H9 (cell line): Measurements from ENCODE around the gene MRC2. TPM values are rescaled to one million over a fixed set of nuclear protein-coding genes. Genes with fewer than 3 reads are reported as not detected.

ENCODE experiments used
- DNase-seq: peaks from one replicate; pipeline ENCODE4 v3.0.0-alpha.2; 2017
- H2AFZ ChIP-seq: one replicate; pipeline ENCODE4 v1.6.1; 2013; ENCODE audit warnings: mild to moderate bottlenecking, low read length, control low read depth, moderate library complexity
- H2AK5ac ChIP-seq: 2 replicates; pipeline ENCODE4 v1.6.1; 2013; ENCODE audit warnings: low read length, control low read depth, mixed read lengths; ENCODE audit not compliant: insufficient read length
- H2BK120ac ChIP-seq: one replicate; pipeline ENCODE4 v1.6.1; 2013; ENCODE audit warnings: low read depth, mild to moderate bottlenecking, low read length, control low read depth, inconsistent platforms; ENCODE audit not compliant: poor library complexity, severe bottlenecking
- H2BK12ac ChIP-seq: 2 replicates; pipeline ENCODE4 v1.6.1; 2013; ENCODE audit warnings: low read length, control low read depth, mixed read lengths, low read depth; ENCODE audit not compliant: insufficient read length
- H2BK15ac ChIP-seq: 2 replicates; pipeline ENCODE4 v1.6.1; 2013; ENCODE audit warnings: low read depth, low read length, control low read depth
- H2BK20ac ChIP-seq: one replicate; pipeline ENCODE4 v1.6.1; 2013; ENCODE audit warnings: low read depth, mild to moderate bottlenecking, low read length, control low read depth, inconsistent platforms; ENCODE audit not compliant: poor library complexity, severe bottlenecking
- H2BK5ac ChIP-seq: 2 replicates; pipeline ENCODE4 v1.6.1; 2013; ENCODE audit warnings: low read length, control low read depth, mixed read lengths; ENCODE audit not compliant: insufficient read length
- H3K14ac ChIP-seq: 2 replicates; pipeline ENCODE4 v1.6.1; 2013; ENCODE audit warnings: low read length, control low read depth; ENCODE audit not compliant: insufficient read depth
- H3K18ac ChIP-seq: 2 replicates; pipeline ENCODE4 v1.6.1; 2013; ENCODE audit warnings: low read depth, mild to moderate bottlenecking, mixed read lengths, low read length, control low read depth; ENCODE audit not compliant: insufficient read length
- H3K23ac ChIP-seq: 2 replicates; pipeline ENCODE4 v1.6.1; 2013; ENCODE audit warnings: low read length, control low read depth, mixed read lengths, low read depth; ENCODE audit not compliant: insufficient read length
- H3K23me2 ChIP-seq: 2 replicates; pipeline ENCODE4 v1.6.1; 2013; ENCODE audit warnings: low read depth, mild to moderate bottlenecking, mixed read lengths, low read length, control low read depth; ENCODE audit not compliant: insufficient read length, poor library complexity, severe bottlenecking
- H3K27ac ChIP-seq: 2 replicates; pipeline ENCODE4 v1.5.1; 2013; ENCODE audit warnings: low read length, control low read depth, mixed read lengths, low read depth; ENCODE audit not compliant: insufficient read length
- H3K27me3 ChIP-seq: 2 replicates; pipeline ENCODE4 v1.6.1; 2013; ENCODE audit warnings: low read length, control low read depth, inconsistent platforms; ENCODE audit not compliant: insufficient read depth
- H3K4ac ChIP-seq: 2 replicates; pipeline ENCODE4 v1.6.1; 2013; ENCODE audit warnings: low read depth, mild to moderate bottlenecking, control low read depth, inconsistent platforms, low read length, moderate library complexity
- H3K4me1 ChIP-seq: 2 replicates; pipeline ENCODE4 v1.6.1; 2013; ENCODE audit warnings: low read length, control low read depth, inconsistent platforms; ENCODE audit not compliant: insufficient read depth
- H3K4me2 ChIP-seq: 2 replicates; pipeline ENCODE4 v1.6.1; 2013; ENCODE audit warnings: low read length, control low read depth, mixed read lengths; ENCODE audit not compliant: insufficient read length, insufficient read depth
- H3K56ac ChIP-seq: 2 replicates; pipeline ENCODE4 v1.6.1; 2013; ENCODE audit warnings: low read depth, mild to moderate bottlenecking, mixed read lengths, low read length, control low read depth; ENCODE audit not compliant: insufficient read length
- H3K79me1 ChIP-seq: 2 replicates; pipeline ENCODE4 v1.6.1; 2013; ENCODE audit warnings: low read depth, mild to moderate bottlenecking, moderate library complexity, low read length, control low read depth, inconsistent platforms; ENCODE audit not compliant: insufficient read depth, poor library complexity, severe bottlenecking
- H3K79me2 ChIP-seq: 2 replicates; pipeline ENCODE4 v1.6.1; 2013; ENCODE audit warnings: low read length, control low read depth, inconsistent platforms; ENCODE audit not compliant: insufficient read depth
- H3K9ac ChIP-seq: 2 replicates; pipeline ENCODE4 v1.6.1; 2013; ENCODE audit warnings: low read length, control low read depth, mixed read lengths; ENCODE audit not compliant: insufficient read length; ENCODE audit errors: extremely low read depth
- H3K9me3 ChIP-seq: one replicate; pipeline ENCODE4 v1.6.1; 2013; ENCODE audit warnings: low read depth, low read length, inconsistent platforms; ENCODE audit not compliant: control insufficient read depth
- H3T11ph ChIP-seq: one replicate; pipeline ENCODE4 v1.6.1; 2013; ENCODE audit warnings: mild to moderate bottlenecking, low read length, control low read depth, inconsistent platforms
- H4K20me1 ChIP-seq: one replicate; pipeline ENCODE4 v1.6.1; 2013; ENCODE audit not compliant: control insufficient read depth, insufficient read length, insufficient read depth
- H4K5ac ChIP-seq: 2 replicates; pipeline ENCODE4 v1.6.1; 2013; ENCODE audit warnings: low read depth, mild to moderate bottlenecking, mixed read lengths, low read length, control low read depth; ENCODE audit not compliant: insufficient read length
- H4K8ac ChIP-seq: replicated peaks from 2 replicates; pipeline ENCODE4 v1.6.1; 2013; ENCODE audit warnings: low read length, control low read depth, mixed read lengths, low read depth; ENCODE audit not compliant: insufficient read length
- H4K91ac ChIP-seq: 2 replicates; pipeline ENCODE4 v1.6.1; 2013; ENCODE audit warnings: low read depth, mild to moderate bottlenecking, moderate library complexity, mixed read lengths, low read length, control low read depth; ENCODE audit not compliant: insufficient read length
- H3K27ac Mint-ChIP-seq, 3 experiments: 2 replicates in 2 of 3; 3 replicates in 1 of 3; pipeline ENCODE4 v1.8.0; 2020 to 2021; ENCODE audit warnings: mixed read lengths in 3 of 3, mild to moderate bottlenecking in 1 of 3, moderate library complexity in 1 of 3
- H3K27me3 Mint-ChIP-seq: 2 replicates; pipeline ENCODE4 v1.8.0; 2021; ENCODE audit warnings: low read depth, mild to moderate bottlenecking, moderate library complexity, mixed read lengths
- H3K36me3 Mint-ChIP-seq, 3 experiments: 2 replicates in 2 of 3; 3 replicates in 1 of 3; pipeline ENCODE4 v1.8.0; 2020 to 2021; ENCODE audit warnings: low read depth in 3 of 3, mixed read lengths in 3 of 3; ENCODE audit not compliant: insufficient read depth in 1 of 3
- H3K4me1 Mint-ChIP-seq, 2 experiments: 2 replicates each; pipeline ENCODE4 v1.8.0; 2020; ENCODE audit warnings: mixed read lengths in 2 of 2
- H3K4me3 Mint-ChIP-seq, 2 experiments: 2 replicates in 1 of 2; 3 replicates in 1 of 2; pipeline ENCODE4 v1.8.0; 2020 to 2021; ENCODE audit warnings: mild to moderate bottlenecking in 2 of 2, mixed read lengths in 2 of 2, moderate library complexity in 1 of 2
- H3K9me3 Mint-ChIP-seq, 2 experiments: 2 replicates in 1 of 2; 3 replicates in 1 of 2; pipeline ENCODE4 v1.8.0; 2020; ENCODE audit warnings: mild to moderate bottlenecking in 2 of 2, mixed read lengths in 2 of 2, moderate library complexity in 1 of 2
- WGBS: extraction: QIAGEN DNeasy Blood & Tissue Kit; methylation state at CpG from one replicate; pipeline ENCODE4 v1.1.7; 2013; ENCODE audit warnings: missing lambda C conversion rate, low lambda C conversion rate, mixed read lengths; ENCODE audit not compliant: insufficient read length; ENCODE audit errors: extremely low coverage; 5-methylcytosine and 5-hydroxymethylcytosine counted together
- total RNA-seq: library from RNA; stranded (reverse); gene quantifications from 2 replicates; pipeline ENCODE4 v1.2.1, GENCODE V29; 2021
- TF ChIP-seq, protein P1 (sequence below): fragments of 200-600 bp; sonication (generic); conservative IDR thresholded peaks from 3 replicates; pipeline ENCODE4 v1.8.0; 2021; ENCODE audit warnings: antibody characterized with exemption, mild to moderate bottlenecking

Gene MRC2
- total RNA-seq, 1 experiment from 2014 or later: 18.7 TPM

- H2BK20ac ChIP-seq: no peak overlapping the region
- no peak overlapping the region for H4K91ac ChIP-seq
- H3K79me1 ChIP-seq: no peaks in the 10 kb centered on the region
- H3K4me1 ChIP-seq: peaks cover 3% of the 10 kb centered on the region; the same call in 1 of the 2 replicates
- no peak overlapping the region for H3K56ac ChIP-seq
- Mint-ChIP-seq H3K36me3 (no peaks in the 10 kb centered on the region), H3K27ac (no peak overlapping the region), H3K4me3 (no peak overlapping the region), H3K4me1 (peaks cover 11 to 15% of the 10 kb centered on the region in 2 experiments), H3K27me3 (peaks cover 7% of the 10 kb centered on the region), H3K9me3 (no peaks in the 10 kb centered on the region)
- no peak overlapping the region for H2BK12ac ChIP-seq
- no peak overlapping the region for H3K4me2 ChIP-seq
- H3K9ac ChIP-seq: no peak overlapping the region
- no peak overlapping the region for H3K23ac ChIP-seq
- H2BK15ac ChIP-seq: no peak overlapping the region
- no peaks in the 10 kb centered on the region for H3K23me2 ChIP-seq
- no peak overlapping the region for H2BK5ac ChIP-seq
- no peak overlapping the region for H2AK5ac ChIP-seq
- H2AFZ ChIP-seq: no peak overlapping the region
- no CpG with 5 or more reads among the region's 6 CpGs for WGBS
- no peak overlapping the region for H4K8ac ChIP-seq
- no peak overlapping the region for H3T11ph ChIP-seq
- no peaks in the 10 kb centered on the region for H3K27me3 ChIP-seq
- no peaks in the 10 kb centered on the region for H4K20me1 ChIP-seq
- no peak overlapping the region for H2BK120ac ChIP-seq
- no peak overlapping the region for H3K18ac ChIP-seq
- no peak for DNase-seq
- H3K14ac ChIP-seq: no peak overlapping the region; the same call in 1 of the 2 replicates
- TF ChIP-seq, protein P1, sequence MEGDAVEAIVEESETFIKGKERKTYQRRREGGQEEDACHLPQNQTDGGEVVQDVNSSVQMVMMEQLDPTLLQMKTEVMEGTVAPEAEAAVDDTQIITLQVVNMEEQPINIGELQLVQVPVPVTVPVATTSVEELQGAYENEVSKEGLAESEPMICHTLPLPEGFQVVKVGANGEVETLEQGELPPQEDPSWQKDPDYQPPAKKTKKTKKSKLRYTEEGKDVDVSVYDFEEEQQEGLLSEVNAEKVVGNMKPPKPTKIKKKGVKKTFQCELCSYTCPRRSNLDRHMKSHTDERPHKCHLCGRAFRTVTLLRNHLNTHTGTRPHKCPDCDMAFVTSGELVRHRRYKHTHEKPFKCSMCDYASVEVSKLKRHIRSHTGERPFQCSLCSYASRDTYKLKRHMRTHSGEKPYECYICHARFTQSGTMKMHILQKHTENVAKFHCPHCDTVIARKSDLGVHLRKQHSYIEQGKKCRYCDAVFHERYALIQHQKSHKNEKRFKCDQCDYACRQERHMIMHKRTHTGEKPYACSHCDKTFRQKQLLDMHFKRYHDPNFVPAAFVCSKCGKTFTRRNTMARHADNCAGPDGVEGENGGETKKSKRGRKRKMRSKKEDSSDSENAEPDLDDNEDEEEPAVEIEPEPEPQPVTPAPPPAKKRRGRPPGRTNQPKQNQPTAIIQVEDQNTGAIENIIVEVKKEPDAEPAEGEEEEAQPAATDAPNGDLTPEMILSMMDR: no peak
- H3K79me2 ChIP-seq: no peaks in the 10 kb centered on the region
- H4K5ac ChIP-seq: no peak overlapping the region
- no peaks in the 10 kb centered on the region for H3K9me3 ChIP-seq
- H3K4ac ChIP-seq: no peak overlapping the region
- no peak overlapping the region for H3K27ac ChIP-seq
Measured at GRCh38 chr17:62717589-62717855, 90.1 kb downstream of the MRC2 start.
